Fibroblast of lung (primary cell): ENCODE results near the gene FBRSL1. TPM values are rescaled to one million over a fixed set of nuclear protein-coding genes. Genes with fewer than 3 reads are reported as not detected.

ENCODE experiments used
- DNase-seq, 2 donors: peaks; one replicate each; pipeline versions ENCODE4 v3.0.0 to v3.0.0-alpha.2; 2010; ENCODE audit warnings: low read depth in 2 of 2
- H2AFZ ChIP-seq: 2 replicates; pipeline ENCODE4 v1.5.1; 2012; ENCODE audit warnings: low read length, control low read depth, inconsistent platforms
- H3K27ac ChIP-seq: 2 replicates; pipeline ENCODE4 v1.5.1; 2011; ENCODE audit warnings: low read length, control low read depth; ENCODE audit not compliant: insufficient read depth
- H3K27me3 ChIP-seq: 2 replicates; pipeline ENCODE4 v1.5.1; 2011; ENCODE audit warnings: mild to moderate bottlenecking, low read length; ENCODE audit not compliant: control insufficient read depth, insufficient read depth
- H3K36me3 ChIP-seq: 2 replicates; pipeline ENCODE4 v1.5.1; 2011; ENCODE audit warnings: low read length; ENCODE audit not compliant: control insufficient read depth, insufficient read depth
- H3K4me1 ChIP-seq: 2 replicates; pipeline ENCODE4 v1.5.1; 2011; ENCODE audit warnings: low read length; ENCODE audit not compliant: control insufficient read depth, insufficient read depth; ENCODE audit errors: extremely low read depth
- H3K4me2 ChIP-seq: 2 replicates; pipeline ENCODE4 v1.5.1; 2011; ENCODE audit warnings: low read length, control low read depth; ENCODE audit not compliant: insufficient read depth; ENCODE audit errors: extremely low read depth
- H3K4me3 ChIP-seq, 4 experiments: fragments of 200-600 bp in 1 of 4; sonication (generic) in 1 of 4; replicated peaks in 1 of 4; 2 replicates each; pipeline ENCODE4 v1.5.1; 2011 to 2016; ENCODE audit warnings: low read length in 4 of 4, low read depth in 3 of 4, mild to moderate bottlenecking in 3 of 4, control low read depth in 2 of 4, inconsistent platforms in 1 of 4, mixed read lengths in 1 of 4; ENCODE audit not compliant: insufficient read depth in 1 of 4; ENCODE audit errors: control extremely low read depth in 1 of 4
- H3K79me2 ChIP-seq: 2 replicates; pipeline ENCODE4 v1.5.1; 2012; ENCODE audit warnings: mild to moderate bottlenecking, low read length, inconsistent platforms; ENCODE audit not compliant: control insufficient read depth, insufficient read depth
- H3K9ac ChIP-seq: 2 replicates; pipeline ENCODE4 v1.5.1; 2011; ENCODE audit warnings: mild to moderate bottlenecking, low read length, control low read depth; ENCODE audit not compliant: insufficient read depth
- H3K9me3 ChIP-seq: 2 replicates; pipeline ENCODE4 v1.5.1; 2012; ENCODE audit warnings: low read depth, low read length; ENCODE audit not compliant: control insufficient read depth, insufficient read depth
- H4K20me1 ChIP-seq: 2 replicates; pipeline ENCODE4 v1.5.1; 2011; ENCODE audit warnings: low read length; ENCODE audit not compliant: control insufficient read depth, insufficient read depth; ENCODE audit errors: extremely low read depth
- CTCF ChIP-seq, 2 donors: IDR thresholded peaks in 1 of 2; conservative IDR thresholded peaks in 1 of 2; 1 replicate in 1 of 2; 2 replicates in 1 of 2; pipeline ENCODE4 v1.5.1; 2011 to 2012; ENCODE audit warnings: low read length in 2 of 2, control low read depth in 1 of 2, inconsistent platforms in 1 of 2, low read depth in 1 of 2, mild to moderate bottlenecking in 1 of 2
- EZH2 ChIP-seq: IDR thresholded peaks from 2 replicates; pipeline ENCODE4 v1.5.1; 2012; ENCODE audit warnings: low read length, control low read depth, mild to moderate bottlenecking; ENCODE audit errors: missing control alignments
- polyA plus RNA-seq, 2 donors: library from polyadenylated mRNA; depleted of rRNA in 1 of 2; stranded (reverse) in 1 of 2; unstranded in 1 of 2; fragments of >200 nt; gene quantifications; 2 replicates each; pipeline ENCODE4 v1.2.1, GENCODE V29; 2011 to 2012; ENCODE audit warnings: missing spikeins in 1 of 2
- total RNA-seq: library from RNA; depleted of rRNA; stranded (reverse); fragments of >200 nt; gene quantifications from 2 replicates; pipeline ENCODE4 v1.2.1, GENCODE V29; 2014

FBRSL1 gene
- total and polyA plus RNA-seq, 2 donors (not counting 1 experiment from before 2014, with no cell fraction given), result 1.4 to 1.8 TPM

GRCh38 chr12:132507161-132507538 is 17.2 kb downstream of the FBRSL1 start:
- peak overlapping the region; percentile 17 for H3K27ac ChIP-seq
- peak overlapping the region; percentile 27 for H2AFZ ChIP-seq

GRCh38 chr12:132507656-132508490 is 17.9 kb downstream of the FBRSL1 start:
- no peak for DNase-seq
- Histone ChIP-seq H4K20me1 (no peaks in the 10 kb centered on the region), H3K9me3 (no peaks in the 10 kb centered on the region), H3K27me3 (no peaks in the 10 kb centered on the region), H3K27ac (no peak overlapping the region), H3K9ac (no peak overlapping the region), H3K36me3 (peaks cover 2% of the 10 kb centered on the region), H3K79me2 (peaks cover 7% of the 10 kb centered on the region), H2AFZ (no peak overlapping the region), H3K4me3 (no peak overlapping the region), H3K4me1 (peaks cover 3% of the 10 kb centered on the region), H3K4me2 (no peak overlapping the region)
- TF ChIP-seq EZH2 (no peak), CTCF (conservative IDR thresholded peaks at IDR 0.05 in 1 of 2, IDR thresholded peaks at IDR 0.05 in 1 of 2; ENCODE audit: low read depth in 1 of 2, low read length in 2 of 2) (peak in 1 of 2 donors; percentile 3)

More at GRCh38 chr12:132507161-132507538, 17.2 kb downstream of the FBRSL1 start:
- Histone ChIP-seq H3K79me2 (peaks cover 7% of the 10 kb centered on the region), H3K4me1 (peaks cover 3% of the 10 kb centered on the region), H3K27me3 (no peaks in the 10 kb centered on the region), H3K9me3 (no peaks in the 10 kb centered on the region), H3K4me2 (peak overlapping the region; percentile 13), H4K20me1 (no peaks in the 10 kb centered on the region), H3K4me3 (peak overlapping the region in 2 of 4 experiments; percentile 19 to 35), H3K9ac (peak overlapping the region; percentile 41), H3K36me3 (peaks cover 2% of the 10 kb centered on the region)
- TF ChIP-seq EZH2 (no peak), CTCF (conservative IDR thresholded peaks at IDR 0.05 in 1 of 2, IDR thresholded peaks at IDR 0.05 in 1 of 2; ENCODE audit: low read depth in 1 of 2, low read length in 2 of 2) (no peak)
- no peak for DNase-seq

GRCh38 chr12:132508491-132508740 is 18.5 kb downstream of the FBRSL1 start:
- Histone ChIP-seq H3K27me3 (no peaks in the 10 kb centered on the region), H3K27ac (no peak overlapping the region), H3K4me2 (no peak overlapping the region), H3K9ac (no peak overlapping the region), H3K9me3 (no peaks in the 10 kb centered on the region), H3K4me1 (peaks cover 3% of the 10 kb centered on the region), H4K20me1 (no peaks in the 10 kb centered on the region), H3K79me2 (peaks cover 5% of the 10 kb centered on the region), H3K36me3 (peaks cover 2% of the 10 kb centered on the region), H2AFZ (no peak overlapping the region), H3K4me3 (no peak overlapping the region)
- no peak for DNase-seq
- TF ChIP-seq EZH2, result no peak
- no peak for TF ChIP-seq CTCF (conservative IDR thresholded peaks at IDR 0.05 in 1 of 2, IDR thresholded peaks at IDR 0.05 in 1 of 2; ENCODE audit: low read depth in 1 of 2, low read length in 2 of 2)
